ENCODE measurements around the gene ZNF501. TPM values are rescaled to one million over a fixed set of nuclear protein-coding genes. Genes with fewer than 3 reads are reported as not detected.

Gene ZNF501
- total RNA-seq, 1 experiment from 2014 or later = not detected

DNA sequence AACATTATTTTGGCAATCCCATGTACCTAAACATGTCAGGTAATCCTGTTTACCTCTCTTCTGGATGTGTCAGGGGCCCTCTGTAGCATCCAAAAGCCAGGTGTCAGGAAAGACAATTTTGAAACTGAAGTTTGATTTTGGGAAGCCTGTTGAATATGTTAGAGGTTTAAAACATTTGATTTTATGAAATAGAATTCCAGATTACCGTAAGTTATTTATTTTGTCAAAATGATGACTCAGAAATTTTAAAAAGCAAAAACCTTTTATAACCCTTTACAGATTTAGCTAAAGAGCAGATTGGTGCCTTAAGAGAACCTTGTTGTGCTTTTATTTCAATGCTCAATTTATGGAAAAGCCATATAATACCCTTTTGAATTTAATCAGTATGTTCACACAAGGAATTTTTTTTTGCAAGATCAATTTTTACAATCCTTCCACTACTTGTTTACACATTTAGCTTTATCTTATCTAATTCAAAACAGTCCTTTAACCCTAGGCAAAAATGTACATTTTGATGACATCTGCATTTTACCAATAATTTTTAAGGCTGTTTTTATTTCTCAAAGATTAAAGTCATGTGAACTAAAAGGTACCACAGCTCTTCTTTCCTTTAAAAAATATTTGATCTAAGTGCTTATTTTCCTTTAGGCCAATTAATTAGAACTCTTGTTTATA, 42.1 kb downstream of the ZNF501 start:
- CTCF ChIA-PET = no interaction called here
- no TSS peak for BruUV-seq (replicated peaks)
- no peak overlapping the region for H3K27ac ChIP-seq (ENCODE audit: low read length)
- TF ChIP-seq, protein P1, sequence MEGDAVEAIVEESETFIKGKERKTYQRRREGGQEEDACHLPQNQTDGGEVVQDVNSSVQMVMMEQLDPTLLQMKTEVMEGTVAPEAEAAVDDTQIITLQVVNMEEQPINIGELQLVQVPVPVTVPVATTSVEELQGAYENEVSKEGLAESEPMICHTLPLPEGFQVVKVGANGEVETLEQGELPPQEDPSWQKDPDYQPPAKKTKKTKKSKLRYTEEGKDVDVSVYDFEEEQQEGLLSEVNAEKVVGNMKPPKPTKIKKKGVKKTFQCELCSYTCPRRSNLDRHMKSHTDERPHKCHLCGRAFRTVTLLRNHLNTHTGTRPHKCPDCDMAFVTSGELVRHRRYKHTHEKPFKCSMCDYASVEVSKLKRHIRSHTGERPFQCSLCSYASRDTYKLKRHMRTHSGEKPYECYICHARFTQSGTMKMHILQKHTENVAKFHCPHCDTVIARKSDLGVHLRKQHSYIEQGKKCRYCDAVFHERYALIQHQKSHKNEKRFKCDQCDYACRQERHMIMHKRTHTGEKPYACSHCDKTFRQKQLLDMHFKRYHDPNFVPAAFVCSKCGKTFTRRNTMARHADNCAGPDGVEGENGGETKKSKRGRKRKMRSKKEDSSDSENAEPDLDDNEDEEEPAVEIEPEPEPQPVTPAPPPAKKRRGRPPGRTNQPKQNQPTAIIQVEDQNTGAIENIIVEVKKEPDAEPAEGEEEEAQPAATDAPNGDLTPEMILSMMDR (conservative IDR thresholded peaks at IDR 0.05; ENCODE audit: low read depth, low read length) = no peak
- TF ChIP-seq EZH2phosphoT487 (IDR thresholded peaks at IDR 0.05; ENCODE audit: borderline replicate concordance, low read length) (no peak), EZH2 (IDR thresholded peaks at IDR 0.05; ENCODE audit: low read length, unreplicated experiment) (no peak)
- ATAC-seq (no peak), DNase-seq (no peak)
- H3K9ac ChIP-seq (ENCODE audit: low read length) = no peak overlapping the region
- H3K36me3 ChIP-seq (ENCODE audit: low read depth, low read length) = peaks cover 77% of the 10 kb centered on the region
- intact Hi-C loops (cut with micrococcal nuclease) = no loop called here
- H2AFZ ChIP-seq (ENCODE audit: low read length) = no peak overlapping the region
- no peaks in the 10 kb centered on the region for H4K20me1 ChIP-seq (ENCODE audit: low read length)
- H3K9me3 ChIP-seq (ENCODE audit: low read length) = peaks cover 29% of the 10 kb centered on the region
- H3K79me2 ChIP-seq (ENCODE audit: low read length) = peaks cover 62% of the 10 kb centered on the region
- no peaks in the 10 kb centered on the region for H3K9me2 ChIP-seq (replicated peaks; ENCODE audit: low read length)
- H3K4me2 ChIP-seq (ENCODE audit: low read length) = no peak overlapping the region
- no peaks in the 10 kb centered on the region for H3F3A ChIP-seq (ENCODE audit: low read length, unreplicated experiment)
- no peak overlapping the region for H3K4me3 ChIP-seq (ENCODE audit: low read length)
- POLR2A ChIA-PET (ENCODE audit: unreplicated experiment) = interaction anchor here (0.5 to 0.6 kb wide), 2 partner anchors 9 to 727 kb away, joined by 3 read pairs; no protein-coding TSS in a partner anchor
- no peaks in the 10 kb centered on the region for H3K27me3 ChIP-seq (ENCODE audit: low read length)
- no peaks in the 10 kb centered on the region for H3K4me1 ChIP-seq (ENCODE audit: insufficient read depth, low read length)

DNA sequence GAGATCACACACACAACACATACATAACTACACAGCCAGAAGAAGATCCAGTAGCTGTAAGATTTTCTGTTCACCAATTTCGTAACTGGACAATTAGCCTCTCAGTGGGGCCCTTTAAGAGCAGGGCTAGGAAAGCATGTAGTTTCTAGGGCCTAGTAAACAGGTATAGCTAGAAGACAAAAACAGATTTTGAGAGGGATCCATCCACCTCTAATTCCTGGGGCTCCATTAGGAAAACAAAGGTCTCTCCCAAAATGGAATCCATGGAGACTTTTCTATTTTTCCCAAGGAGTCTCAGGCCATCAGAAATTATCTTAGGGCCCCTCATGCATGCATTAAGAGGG, 42.6 kb downstream of the ZNF501 start:
- DNase-seq (no peak), ATAC-seq (no peak)
- Histone ChIP-seq H4K20me1 (ENCODE audit: low read length) (no peaks in the 10 kb centered on the region), H3K9ac (ENCODE audit: low read length) (no peak overlapping the region), H3K4me3 (ENCODE audit: low read length) (no peak overlapping the region), H3K27ac (ENCODE audit: low read length) (no peak overlapping the region), H2AFZ (ENCODE audit: low read length) (no peak overlapping the region), H3K4me1 (ENCODE audit: insufficient read depth, low read length) (no peaks in the 10 kb centered on the region), H3K9me3 (ENCODE audit: low read length) (peaks cover 29% of the 10 kb centered on the region), H3F3A (ENCODE audit: low read length, unreplicated experiment) (no peaks in the 10 kb centered on the region), H3K27me3 (ENCODE audit: low read length) (no peaks in the 10 kb centered on the region), H3K79me2 (ENCODE audit: low read length) (peaks cover 59% of the 10 kb centered on the region), H3K9me2 (replicated peaks; ENCODE audit: low read length) (no peaks in the 10 kb centered on the region), H3K36me3 (ENCODE audit: low read depth, low read length) (peaks cover 80% of the 10 kb centered on the region), H3K4me2 (ENCODE audit: low read length) (no peak overlapping the region)
- BruUV-seq (replicated peaks) = no TSS peak
- ChIA-PET POLR2A (ENCODE audit: unreplicated experiment) (interaction anchor here (0.5 to 0.6 kb wide), 2 partner anchors 10 to 727 kb away, joined by 3 read pairs; no protein-coding TSS in a partner anchor), CTCF (no interaction called here)
- no peak for TF ChIP-seq EZH2phosphoT487 (IDR thresholded peaks at IDR 0.05; ENCODE audit: borderline replicate concordance, low read length)
- TF ChIP-seq, protein P1 (conservative IDR thresholded peaks at IDR 0.05; ENCODE audit: low read depth, low read length) = no peak
- no peak for TF ChIP-seq EZH2 (IDR thresholded peaks at IDR 0.05; ENCODE audit: low read length, unreplicated experiment)
- intact Hi-C loops (cut with micrococcal nuclease) = no loop called here

DNA sequence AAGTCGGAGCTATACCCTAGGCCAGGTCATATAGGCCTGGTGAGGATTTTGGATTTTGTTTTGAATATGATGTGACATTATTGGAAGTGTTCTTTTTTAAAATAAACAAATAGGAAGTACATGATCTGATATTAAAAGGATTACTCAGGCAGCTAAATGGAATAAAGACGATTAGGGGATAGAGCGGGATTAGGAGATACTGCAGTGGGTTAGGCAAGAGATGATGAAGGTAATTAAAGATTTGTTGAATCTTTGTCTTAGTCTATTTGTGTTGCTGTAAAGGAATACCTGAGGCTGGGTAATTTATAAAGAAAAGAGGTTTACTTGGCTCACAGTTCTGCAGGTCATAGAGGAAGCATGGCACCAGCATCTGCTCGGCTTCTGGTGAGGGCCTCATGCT, 53.5 kb downstream of the ZNF501 start:
- H3K4me3 ChIP-seq (ENCODE audit: low read length) = no peak overlapping the region
- POLR2A ChIA-PET (ENCODE audit: unreplicated experiment) = no interaction called here
- no TSS peak for BruUV-seq (replicated peaks)
- H4K20me1 ChIP-seq (ENCODE audit: low read length) = no peaks in the 10 kb centered on the region
- no peak overlapping the region for H3K27ac ChIP-seq (ENCODE audit: low read length)
- intact Hi-C loops (cut with micrococcal nuclease) = no loop called here
- H3K9me2 ChIP-seq (replicated peaks; ENCODE audit: low read length) = no peaks in the 10 kb centered on the region
- H3K36me3 ChIP-seq (ENCODE audit: low read depth, low read length) = peaks cover 63% of the 10 kb centered on the region
- ATAC-seq = no peak
- H3K9me3 ChIP-seq (ENCODE audit: low read length) = no peaks in the 10 kb centered on the region
- H3F3A ChIP-seq (ENCODE audit: low read length, unreplicated experiment) = no peaks in the 10 kb centered on the region
- CTCF ChIA-PET = no interaction called here
- H3K9ac ChIP-seq (ENCODE audit: low read length) = no peak overlapping the region
- no peak for TF ChIP-seq EZH2 (IDR thresholded peaks at IDR 0.05; ENCODE audit: low read length, unreplicated experiment)
- TF ChIP-seq, protein P1 (conservative IDR thresholded peaks at IDR 0.05; ENCODE audit: low read depth, low read length) = no peak
- TF ChIP-seq EZH2phosphoT487 (IDR thresholded peaks at IDR 0.05; ENCODE audit: borderline replicate concordance, low read length) = no peak
- H2AFZ ChIP-seq (ENCODE audit: low read length) = no peak overlapping the region
- H3K4me2 ChIP-seq (ENCODE audit: low read length) = no peak overlapping the region
- no peaks in the 10 kb centered on the region for H3K79me2 ChIP-seq (ENCODE audit: low read length)
- H3K4me1 ChIP-seq (ENCODE audit: insufficient read depth, low read length) = no peaks in the 10 kb centered on the region
- no peaks in the 10 kb centered on the region for H3K27me3 ChIP-seq (ENCODE audit: low read length)
- no peak for DNase-seq

Data from PC-3 (cell line).